HG02885 (cell line): ENCODE results near the gene RAI1.
A peak's percentile ranks its signal among the peaks of the same experiment; 100 is the strongest.
"Not testable (repeated sequence)": the region's sequence is repeated elsewhere in the genome, so short reads cannot be mapped to it uniquely, and the experiment has no call there.

Experiments
- ATAC-seq: cut with Tn5 transposase; IDR thresholded peaks from one replicate; pipeline ENCODE4 v1.9.1; 2021; ENCODE audit warnings: mild to moderate bottlenecking; ENCODE audit not compliant: unreplicated experiment, poor library complexity

RAI1 gene

DNA sequence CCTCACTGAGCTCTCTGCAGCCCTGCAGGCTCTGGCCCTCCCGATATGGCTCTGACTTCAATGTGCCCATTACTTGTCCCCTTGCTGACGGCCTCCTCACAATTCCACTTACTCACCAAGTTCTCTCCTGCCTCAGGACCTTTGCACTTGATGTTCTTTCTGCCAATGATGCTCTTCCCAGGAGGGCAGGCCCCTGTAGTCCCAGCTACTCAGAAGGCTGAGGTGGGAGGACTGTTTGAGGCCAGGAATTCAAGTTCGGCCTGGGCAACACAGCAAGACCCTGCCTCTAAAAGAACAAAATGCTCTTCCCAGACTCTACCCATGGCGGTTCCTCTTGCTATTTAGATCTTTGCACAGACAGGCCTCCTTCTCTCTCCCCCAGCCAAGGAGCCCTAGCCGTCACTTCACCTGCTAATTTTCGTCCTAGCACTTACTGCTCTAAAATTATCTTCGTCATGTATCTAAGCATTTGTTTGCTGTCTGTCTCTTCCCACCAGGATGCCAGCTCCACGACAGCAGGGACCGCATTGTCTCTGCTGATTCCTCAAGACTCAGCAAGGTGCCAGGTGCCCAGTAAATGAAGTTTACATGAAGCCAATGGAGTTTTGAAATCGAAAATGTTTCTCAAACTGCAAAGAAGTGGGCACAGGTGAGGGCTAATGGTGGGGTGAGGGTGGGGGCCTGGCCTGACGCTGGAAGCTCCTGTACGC is 626 bp upstream of the RAI1 start:
- no peak for ATAC-seq

DNA sequence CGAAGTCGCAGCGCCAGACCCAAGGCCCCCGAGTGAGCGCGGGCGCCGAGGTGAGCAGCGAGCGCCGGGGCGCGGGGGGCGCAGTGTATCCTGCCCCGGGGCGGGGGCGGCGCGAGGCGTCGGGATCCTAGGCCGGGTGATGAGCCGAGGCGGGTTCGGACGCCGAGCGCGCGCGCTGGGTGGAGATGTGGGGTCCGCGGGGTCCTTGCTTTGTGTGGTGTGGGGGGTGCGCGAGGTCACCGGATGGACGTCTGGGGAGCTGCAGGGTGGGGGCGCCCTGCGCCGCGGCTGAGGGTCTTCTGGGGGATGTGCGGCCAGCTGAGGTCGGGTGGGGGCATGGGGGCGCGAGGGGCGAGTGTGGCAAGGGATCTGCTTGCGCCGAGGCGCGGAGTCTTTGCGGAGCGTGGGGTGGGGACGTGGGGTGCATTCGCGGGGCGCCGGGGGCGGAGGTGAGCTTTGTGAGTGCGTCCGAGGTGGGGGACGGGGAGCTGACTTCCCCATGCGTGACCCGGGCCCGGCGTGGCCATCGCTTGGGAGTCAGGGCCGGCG is 560 bp downstream of the RAI1 start:
- peak; percentile 39 for ATAC-seq

DNA sequence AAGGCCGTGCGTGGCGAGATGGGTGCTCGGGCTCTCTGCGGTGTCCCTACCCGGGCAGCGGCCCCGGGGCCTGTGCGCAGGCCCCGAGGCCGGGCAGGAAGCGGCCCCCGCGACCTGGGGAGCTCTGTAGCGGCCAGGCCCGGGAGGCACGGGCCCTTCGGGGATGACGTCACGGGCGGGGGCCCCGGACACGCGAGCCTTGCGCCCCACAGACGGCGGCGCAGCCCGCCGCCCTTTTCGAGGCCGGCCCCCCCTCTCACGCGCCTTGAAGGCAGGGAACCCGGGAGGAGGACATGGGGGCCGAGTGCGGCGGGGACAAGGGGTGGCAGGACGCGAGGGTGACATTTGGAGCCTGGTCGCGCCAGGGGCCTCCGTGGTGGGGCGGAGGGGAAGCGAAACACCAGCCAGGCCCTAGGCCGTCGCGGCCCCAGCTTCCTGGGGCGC is 1.1 kb downstream of the RAI1 start:
- ATAC-seq: peak; percentile 46

DNA sequence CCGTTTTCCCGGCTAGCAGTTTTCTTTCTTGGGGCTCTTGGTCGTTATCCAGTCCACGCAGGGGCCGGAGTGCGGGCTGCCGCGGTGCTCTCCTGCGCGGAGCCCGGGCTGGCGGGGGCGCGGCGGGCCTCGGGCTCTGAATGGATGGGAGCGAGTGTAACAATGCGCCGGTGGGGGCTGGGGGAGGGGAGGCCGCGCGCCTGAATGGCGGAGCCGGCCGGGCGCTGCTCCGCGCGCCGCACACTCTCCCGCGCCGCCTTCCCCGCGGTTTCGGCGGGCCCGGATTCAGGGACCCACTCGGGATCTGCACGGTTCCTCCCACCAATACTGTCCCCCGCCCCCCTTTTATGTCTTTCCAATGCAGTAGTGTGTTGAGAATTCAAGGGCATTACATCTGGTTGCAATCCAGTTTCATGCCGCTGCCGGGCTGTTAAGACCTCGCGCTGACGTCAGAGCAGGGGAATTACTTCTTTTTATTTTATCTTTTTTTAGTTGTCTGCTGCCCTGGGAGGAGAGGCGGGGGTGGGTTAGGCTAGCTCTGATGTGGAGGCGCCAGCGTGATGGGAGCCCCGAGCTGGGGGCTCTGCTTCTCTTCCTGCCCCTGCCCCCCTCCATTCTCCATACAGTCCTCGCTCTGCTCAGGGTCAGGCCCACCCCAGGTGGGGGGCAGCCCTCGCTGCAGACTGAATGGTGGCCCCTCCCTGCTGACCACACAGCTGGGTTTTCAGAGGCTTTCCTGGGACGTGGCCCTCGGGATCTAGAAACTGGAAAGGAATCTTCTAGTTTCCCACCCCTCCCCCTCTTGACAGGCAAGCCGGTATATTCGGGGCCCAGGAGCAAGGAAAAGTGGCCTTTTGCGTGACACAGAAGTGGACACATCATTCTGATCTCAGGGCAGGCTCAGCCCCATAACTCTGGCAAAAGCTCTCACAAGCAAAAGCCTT is 1.8 kb downstream of the RAI1 start:
- peak; percentile 22 for ATAC-seq

DNA sequence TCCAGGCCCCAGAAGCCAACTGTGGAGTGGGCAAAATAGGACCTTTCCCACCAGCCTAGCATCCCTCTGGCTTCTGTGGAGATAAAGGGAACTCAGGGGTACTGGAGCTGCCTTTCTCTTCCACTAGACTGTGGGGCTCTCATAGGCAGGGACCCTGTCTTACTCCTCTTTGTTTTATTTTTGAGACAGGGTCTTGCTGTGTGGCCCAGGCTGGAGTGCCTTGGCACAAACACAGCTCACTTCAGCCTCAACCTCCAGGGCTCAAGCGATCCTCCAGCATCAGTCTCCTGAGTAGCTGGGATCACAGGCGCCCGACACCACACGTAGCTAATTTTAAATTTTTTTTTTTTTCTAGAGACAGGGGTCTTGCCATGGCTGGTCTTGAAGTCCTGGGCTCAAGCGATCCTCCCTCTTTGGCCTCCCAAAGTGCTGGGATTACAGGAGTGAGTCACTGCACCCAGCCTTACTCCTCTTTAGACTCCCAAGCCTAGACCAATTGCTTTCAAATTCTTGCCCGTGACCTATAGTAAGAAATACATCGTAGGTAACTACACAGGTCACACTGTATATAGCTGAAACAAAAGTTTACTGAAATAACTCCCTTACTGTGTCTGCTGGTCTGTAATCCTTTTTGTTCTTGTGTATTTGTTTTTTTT is 2.6 kb downstream of the RAI1 start:
- no peak for ATAC-seq

DNA sequence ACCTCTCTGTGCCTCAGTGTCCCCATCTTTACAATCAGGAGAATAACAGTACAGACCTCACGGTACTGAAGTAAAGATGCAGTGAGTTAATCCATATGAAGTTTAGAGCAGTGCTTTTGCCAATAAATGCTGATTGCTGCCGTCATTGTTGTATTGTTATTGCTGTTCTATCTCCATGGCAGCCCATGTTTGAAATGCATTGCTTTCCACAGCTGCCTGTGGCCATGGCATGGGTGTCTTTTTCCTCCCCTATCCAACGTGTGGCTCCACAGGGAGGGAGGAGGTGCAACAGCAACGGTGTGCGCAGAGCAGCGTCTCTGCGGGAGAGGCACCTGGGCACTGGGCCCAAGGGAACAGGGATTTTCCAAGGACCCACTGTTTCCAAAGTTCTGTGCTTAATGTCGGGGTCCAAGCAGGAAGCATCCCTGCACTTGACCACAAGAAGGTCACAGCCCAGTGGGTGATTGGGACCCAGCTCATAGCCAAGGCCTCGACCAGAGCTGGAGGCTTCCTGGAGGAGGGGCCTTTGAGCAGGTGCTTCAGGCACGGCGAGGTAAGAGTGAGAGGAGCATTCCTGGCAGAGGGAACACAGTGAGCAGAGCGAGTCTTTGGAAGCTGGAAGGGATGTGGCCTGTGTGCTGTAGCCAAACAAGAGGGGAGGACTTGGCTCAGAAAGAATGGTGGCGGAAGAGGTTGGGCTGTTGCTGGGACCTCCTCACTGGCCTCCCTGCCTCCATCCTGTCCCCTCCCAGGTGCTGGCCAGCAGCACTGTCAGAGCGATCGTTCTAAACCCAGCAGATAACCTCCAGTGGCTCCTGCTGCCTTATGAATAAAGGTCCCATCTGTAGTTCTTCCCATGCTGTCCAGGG is 3.9 kb downstream of the RAI1 start:
- no peak for ATAC-seq

DNA sequence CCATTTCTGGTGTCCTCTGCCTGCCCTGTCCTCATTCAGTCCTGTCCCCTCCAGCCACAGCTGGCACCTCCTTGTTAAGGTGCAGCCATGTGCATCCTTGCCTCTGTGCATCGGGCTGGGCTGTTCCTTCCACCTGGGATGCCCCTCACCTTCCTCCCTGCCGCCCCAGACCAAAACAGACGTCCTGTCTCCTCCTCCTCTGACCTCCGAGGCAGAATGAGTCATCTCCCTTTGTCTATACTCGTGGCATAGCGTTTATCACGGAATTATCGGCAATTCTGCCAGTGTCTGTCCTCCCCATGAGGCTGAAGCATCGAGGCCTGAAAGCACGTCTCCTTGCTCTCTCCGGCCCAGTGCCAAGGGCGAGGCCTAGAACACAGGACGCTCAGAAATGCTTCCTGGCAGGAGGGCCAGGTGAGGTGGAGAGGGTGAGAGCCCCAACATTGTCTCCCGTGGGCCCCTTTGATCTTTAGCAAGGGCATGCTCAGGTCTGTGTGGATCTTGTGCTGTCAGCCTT is 4.6 kb downstream of the RAI1 start:
- ATAC-seq: no peak

DNA sequence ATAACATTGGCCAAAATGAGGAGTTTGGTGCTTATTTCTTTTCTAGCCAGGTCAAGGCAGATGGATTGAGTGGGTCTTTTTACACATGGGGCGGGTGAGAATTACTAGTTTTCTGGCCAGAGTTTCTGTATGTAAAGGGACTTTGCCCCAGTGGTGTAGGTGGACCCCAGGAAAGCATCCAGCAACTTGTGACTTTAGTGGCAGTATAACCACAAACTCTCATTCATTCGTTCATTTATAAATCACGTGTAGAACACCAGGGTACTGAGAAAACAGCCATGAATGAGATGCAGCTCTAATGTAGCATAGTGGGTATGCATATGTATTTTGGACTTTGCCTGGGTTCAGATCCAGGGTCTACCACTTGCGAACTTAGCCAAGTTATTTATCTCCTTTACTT is 8.1 kb downstream of the RAI1 start:
- ATAC-seq: no peak

DNA sequence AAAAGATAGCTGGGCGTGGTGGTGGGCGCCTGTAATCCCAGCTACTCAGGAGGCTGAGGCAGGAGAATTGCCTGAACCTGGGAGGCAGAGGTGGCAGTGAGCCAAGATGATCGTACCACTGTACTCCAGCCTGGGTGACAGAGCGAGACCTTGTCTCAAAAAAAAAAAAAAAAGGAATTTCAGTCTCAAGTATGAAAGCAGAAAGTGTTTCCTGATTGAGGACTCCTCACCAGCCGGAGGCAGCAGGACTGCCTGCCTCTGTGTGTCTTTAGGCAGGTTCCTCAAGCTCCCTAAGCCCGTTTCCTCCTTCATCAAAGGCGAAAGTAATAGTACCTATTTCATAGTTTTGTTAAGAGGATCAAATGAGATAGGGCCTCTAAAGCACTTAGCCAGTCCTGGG is 9.0 kb downstream of the RAI1 start:
- not testable (repeated sequence) for ATAC-seq

DNA sequence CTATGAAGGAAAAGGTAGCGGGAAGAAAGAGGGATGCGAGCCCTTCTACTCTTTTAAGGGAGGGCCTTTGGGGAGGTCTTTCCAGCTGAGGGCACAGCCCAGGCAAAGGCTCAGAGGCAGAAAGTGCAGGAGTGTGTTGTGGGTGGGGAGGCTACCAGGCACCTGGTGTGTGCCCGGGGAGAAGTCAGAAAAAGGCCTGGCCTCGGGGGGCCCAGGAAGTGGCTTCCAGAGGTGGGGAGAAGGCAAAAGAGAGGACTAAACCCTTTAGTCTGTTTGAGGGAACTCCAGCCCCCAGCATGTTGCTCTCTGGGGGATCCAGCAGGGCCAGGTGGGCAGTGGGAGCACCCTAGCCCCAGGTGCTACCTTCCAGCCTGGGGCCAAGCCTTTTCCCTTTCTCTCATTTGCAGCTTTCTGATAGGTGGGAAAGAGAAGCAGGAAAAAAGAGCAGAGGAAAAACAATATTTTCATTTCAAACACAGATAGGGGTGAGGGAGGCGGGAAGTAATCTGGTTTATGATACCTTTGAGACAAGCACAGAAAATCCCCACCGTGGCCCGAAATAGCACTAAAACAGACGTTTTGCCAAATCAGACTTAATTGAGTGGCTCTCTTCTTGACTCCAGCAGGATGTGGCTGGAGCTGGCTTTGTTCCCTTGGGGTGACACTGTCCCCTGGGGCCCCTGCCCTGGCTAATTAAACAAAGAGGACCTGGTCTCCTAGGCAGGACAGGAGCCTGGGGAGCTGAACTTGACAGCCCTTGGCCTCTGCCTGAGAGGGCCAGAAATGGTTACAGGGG is 10.4 kb downstream of the RAI1 start:
- ATAC-seq: no peak

DNA sequence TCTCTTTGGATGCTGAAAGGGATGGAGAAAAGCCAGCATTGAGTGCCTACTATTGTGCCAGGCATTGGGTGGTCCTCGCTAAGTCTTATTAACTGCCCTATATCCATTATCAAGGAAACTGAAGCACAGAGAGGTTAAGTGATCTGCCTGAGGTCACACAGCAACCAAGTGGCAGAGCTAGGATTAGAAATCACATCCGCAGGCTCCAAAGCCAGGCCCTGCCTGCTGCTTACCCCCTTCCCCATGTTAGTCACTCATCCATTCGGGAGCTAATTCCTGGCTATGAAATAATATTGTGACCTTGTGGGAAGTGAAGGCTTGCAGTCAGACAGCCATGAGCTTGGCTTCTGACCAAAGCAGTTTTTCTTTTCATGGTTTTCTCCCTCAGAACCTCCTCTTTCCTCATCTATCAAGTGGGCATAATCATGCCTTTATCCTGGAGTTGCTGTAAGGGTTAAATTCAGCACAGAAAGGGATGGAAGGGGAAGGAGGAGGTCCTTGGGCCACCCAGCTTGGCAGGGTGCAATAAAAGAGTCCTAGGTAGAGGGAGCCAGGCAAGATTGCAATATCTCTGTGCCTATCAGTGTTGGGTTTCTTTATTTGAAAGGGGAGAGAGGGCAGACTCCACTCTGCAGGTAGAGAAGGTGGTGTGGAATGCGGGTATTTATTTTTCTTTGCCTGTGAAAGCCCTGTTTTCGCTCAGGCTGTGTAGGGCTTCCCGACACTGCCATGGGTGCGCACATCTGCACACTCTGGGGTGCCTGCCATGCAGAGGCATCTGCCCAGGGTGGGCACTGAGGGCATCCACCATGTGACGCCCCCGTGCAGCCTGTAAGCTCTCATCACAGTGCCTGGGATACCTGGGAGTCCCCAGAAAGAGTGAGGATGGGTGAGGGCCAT is 11.3 kb downstream of the RAI1 start:
- no peak for ATAC-seq

DNA sequence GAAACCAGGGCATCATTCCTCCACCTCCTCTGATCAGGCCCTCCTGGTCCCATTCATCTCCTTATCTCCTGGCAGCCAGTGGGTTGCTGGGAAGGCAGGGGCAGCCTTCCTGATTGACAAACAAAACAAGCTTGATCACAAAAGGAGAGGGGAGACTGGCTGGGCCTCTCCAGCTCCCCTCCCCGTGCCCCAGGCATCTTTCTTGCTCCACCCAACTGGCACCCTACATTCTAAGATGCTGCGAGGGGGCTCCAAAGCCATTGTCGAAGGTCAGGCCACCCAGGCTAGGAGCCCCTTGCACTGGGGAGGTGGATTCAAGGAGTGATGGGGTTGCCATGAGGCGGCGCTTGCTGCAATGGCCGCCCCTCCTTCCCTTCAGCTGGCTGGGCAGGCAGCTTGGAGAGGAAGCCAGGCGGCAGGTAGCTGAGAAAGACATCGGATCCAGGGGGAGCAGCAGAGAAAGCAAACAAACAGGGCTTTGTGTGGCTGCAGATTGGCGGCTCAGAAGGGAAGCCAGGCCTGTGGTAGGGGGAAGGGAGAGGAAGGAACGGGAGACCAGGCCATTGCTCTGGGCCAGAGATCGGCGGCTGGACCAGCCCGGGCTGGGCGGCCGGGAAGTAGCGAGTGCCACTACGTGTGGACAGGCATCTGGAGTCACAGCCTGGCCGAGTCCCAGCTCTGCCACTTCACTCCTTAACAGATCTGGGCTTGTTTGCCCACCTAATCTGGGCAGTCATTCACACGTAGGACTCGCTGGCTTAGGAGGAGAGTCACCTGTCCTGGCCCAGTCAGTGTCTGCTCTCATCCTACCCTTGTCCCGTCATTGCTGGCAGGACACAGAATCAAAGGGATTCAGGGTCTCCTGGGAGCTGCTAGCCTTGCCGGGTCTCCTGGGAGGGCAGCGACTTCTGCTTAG is 12.3 kb downstream of the RAI1 start:
- ATAC-seq: no peak

DNA sequence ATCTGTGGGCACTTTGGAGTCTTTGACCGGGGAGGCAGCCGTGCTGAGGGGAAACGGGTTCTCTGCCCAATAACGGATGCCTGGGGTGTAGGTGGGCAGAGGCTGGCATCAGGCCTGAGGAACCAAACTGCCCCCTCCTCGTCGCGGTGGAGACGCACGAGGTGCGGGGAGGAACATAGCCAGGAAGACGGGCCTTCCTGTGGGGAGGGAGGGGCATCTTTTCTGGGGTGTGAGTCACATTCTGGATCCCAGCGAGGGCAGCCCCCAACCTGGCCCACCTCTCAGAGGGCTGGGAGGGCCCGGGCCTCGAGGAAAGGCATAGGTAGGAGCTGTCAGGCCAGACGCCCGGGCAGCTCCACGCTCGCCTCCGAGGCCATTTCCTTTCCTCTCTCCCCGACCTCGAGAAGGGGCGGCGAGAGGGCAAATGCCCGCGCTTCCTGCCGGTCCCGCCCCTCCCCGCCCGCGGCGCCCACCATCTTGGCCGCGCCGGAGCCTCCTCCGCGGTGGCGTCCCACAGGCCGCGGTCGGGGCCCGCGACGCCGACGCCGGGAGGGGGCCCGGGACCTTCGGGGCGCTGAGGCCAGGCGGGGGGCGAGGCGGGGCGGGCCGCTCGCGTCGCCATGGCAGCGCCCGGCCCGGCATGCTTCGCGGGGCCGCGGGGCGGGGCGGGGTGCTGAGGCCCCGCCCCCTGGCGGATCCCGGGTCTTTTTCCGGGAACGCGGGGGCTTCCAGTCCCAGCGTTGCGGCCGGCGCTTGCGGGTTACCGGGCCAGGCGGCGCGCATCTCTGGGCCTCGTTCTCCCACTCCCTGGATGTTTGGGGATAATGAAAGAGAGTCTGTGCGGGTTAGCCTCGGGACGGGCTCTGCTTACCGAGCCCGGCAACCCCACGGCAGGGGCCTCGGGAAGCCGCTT is 13.2 kb downstream of the RAI1 start:
- peak; percentile 68 for ATAC-seq

DNA sequence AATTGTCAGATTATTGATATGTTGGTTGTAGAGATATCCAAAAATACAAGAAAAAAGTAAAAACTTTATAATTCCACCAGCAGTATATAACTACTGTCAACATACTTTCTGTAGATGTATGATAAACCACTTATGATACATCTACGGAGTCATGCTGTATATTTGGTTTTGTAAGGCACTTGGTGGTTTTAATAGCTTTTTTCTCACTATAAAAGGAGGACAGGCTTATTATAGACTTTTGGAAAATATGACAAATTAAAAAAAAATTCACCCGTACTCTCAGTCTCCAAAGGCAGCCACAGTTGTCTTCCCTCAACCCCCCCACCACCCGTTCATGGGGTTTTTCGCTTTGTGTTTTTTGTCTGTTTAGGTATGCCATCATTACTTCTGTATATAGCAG is 14.8 kb downstream of the RAI1 start:
- no peak for ATAC-seq

DNA sequence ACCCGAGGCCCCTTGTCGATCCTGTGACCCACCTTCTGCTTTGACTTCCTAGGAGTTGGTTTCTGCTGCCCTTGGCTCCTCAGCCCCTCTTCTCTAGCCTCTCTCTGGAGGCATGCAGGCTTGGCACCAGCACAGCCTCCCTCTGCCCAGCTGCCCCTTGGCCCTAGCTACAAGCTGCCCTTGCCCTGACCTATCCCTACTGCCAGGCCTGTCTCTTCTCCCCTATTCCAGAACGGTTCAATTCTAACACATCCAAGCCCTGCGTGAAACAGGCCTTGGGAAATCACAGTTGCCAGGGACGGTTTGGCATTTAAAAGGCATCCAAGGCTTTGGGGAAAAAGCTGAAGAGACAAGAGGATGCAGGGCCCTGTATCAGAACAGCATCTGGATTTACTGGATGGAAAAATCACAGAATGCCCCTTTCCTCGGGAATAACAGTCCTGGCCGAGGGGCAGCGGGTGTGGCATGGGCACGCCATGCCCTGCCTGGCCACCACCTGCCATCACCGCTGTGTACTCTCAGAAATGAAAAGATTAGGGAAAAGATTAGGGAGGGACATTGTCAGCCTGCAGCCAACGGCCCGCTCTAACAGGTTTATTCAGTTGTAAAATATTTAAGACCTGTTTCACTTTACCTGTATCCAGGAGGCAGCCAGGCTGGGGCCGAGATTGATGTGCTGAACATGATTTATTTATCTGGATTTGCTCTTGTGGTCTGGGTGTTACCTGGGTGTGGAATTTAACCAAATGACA is 15.8 kb downstream of the RAI1 start:
- no peak for ATAC-seq
